GM19238 (cell line): Measurements from ENCODE around the gene RYR3.
"Not testable (repeated sequence)": the region's sequence is repeated elsewhere in the genome, so short reads cannot be mapped to it uniquely, and the experiment has no call there.

ENCODE experiments used
- DNase-seq: peaks from one replicate; pipeline ENCODE4 v3.0.0; 2011; ENCODE audit warnings: low spot score; ENCODE audit not compliant: insufficient read length

The RYR3 gene

GRCh38 chr15:33577911-33578310 is 267.1 kb downstream of the RYR3 start:
- DNase-seq, result not testable (repeated sequence)

GRCh38 chr15:33580526-33580925 is 269.8 kb downstream of the RYR3 start:
- no peak for DNase-seq

- DNase-seq, result no peak
Measured at GRCh38 chr15:33581032-33581431, 270.3 kb downstream of the RYR3 start.

- DNase-seq, result no peak
Measured at GRCh38 chr15:33584797-33585196, 274.0 kb downstream of the RYR3 start.

- DNase-seq, result no peak
Measured at GRCh38 chr15:33586786-33587697, 276.3 kb downstream of the RYR3 start.

GRCh38 chr15:33587773-33588172 is 277.0 kb downstream of the RYR3 start:
- no peak for DNase-seq

- DNase-seq, result no peak
Measured at GRCh38 chr15:33592864-33593263, 282.1 kb downstream of the RYR3 start.

- not testable (repeated sequence) for DNase-seq
Measured at GRCh38 chr15:33598382-33598781, 287.6 kb downstream of the RYR3 start.

- no peak for DNase-seq
Measured at GRCh38 chr15:33600212-33600611, 289.4 kb downstream of the RYR3 start.

GRCh38 chr15:33601461-33601860 is 290.7 kb downstream of the RYR3 start:
- DNase-seq, result no peak

- no peak for DNase-seq
Measured at GRCh38 chr15:33608714-33609113, 297.9 kb downstream of the RYR3 start.

- no peak for DNase-seq
Measured at GRCh38 chr15:33612721-33613304, 302.0 kb downstream of the RYR3 start.

- no peak for DNase-seq
Measured at GRCh38 chr15:33616475-33616874, 305.7 kb downstream of the RYR3 start.

- DNase-seq, result no peak
Measured at GRCh38 chr15:33618350-33618749, 307.6 kb downstream of the RYR3 start.

- DNase-seq, result no peak
Measured at GRCh38 chr15:33621141-33621540, 310.4 kb downstream of the RYR3 start.

- DNase-seq, result no peak
Measured at GRCh38 chr15:33623010-33623409, 312.2 kb downstream of the RYR3 start.

GRCh38 chr15:33624439-33624838 is 313.7 kb downstream of the RYR3 start:
- DNase-seq, result no peak

- no peak for DNase-seq
Measured at GRCh38 chr15:33629647-33630046, 318.9 kb downstream of the RYR3 start.

GRCh38 chr15:33636234-33636633 is 325.5 kb downstream of the RYR3 start:
- DNase-seq, result no peak

GRCh38 chr15:33636958-33637357 is 326.2 kb downstream of the RYR3 start:
- no peak for DNase-seq

- DNase-seq, result no peak
Measured at GRCh38 chr15:33638453-33638852, 327.7 kb downstream of the RYR3 start.

- DNase-seq, result no peak
Measured at GRCh38 chr15:33639051-33639450, 328.3 kb downstream of the RYR3 start.

GRCh38 chr15:33639456-33639855 is 328.7 kb downstream of the RYR3 start:
- DNase-seq, result no peak
